HUES48 (cell line): Measurements from ENCODE around the gene TUFT1.
A peak's percentile ranks its signal among the peaks of the same experiment; 100 is the strongest.
"Not testable (repeated sequence)": the region's sequence is repeated elsewhere in the genome, so short reads cannot be mapped to it uniquely, and the experiment has no call there.

ENCODE experiments used
- H3K27ac ChIP-seq: one replicate; pipeline ENCODE4 v1.7.0; 2013; ENCODE audit warnings: low read depth, low read length, inconsistent platforms
- H3K27me3 ChIP-seq: 2 replicates; pipeline ENCODE4 v1.6.1; 2013; ENCODE audit warnings: mild to moderate bottlenecking, low read length; ENCODE audit not compliant: control insufficient read depth, insufficient read depth
- H3K36me3 ChIP-seq: 2 replicates; pipeline ENCODE4 v1.6.1; 2013; ENCODE audit warnings: low read length; ENCODE audit not compliant: control insufficient read depth, insufficient read depth
- H3K4me1 ChIP-seq: 2 replicates; pipeline ENCODE4 v1.6.1; 2013; ENCODE audit warnings: mild to moderate bottlenecking, low read length; ENCODE audit not compliant: control insufficient read depth, insufficient read depth
- H3K4me3 ChIP-seq: 2 replicates; pipeline ENCODE4 v1.5.1; 2013; ENCODE audit warnings: mild to moderate bottlenecking, low read depth, low read length
- H3K9ac ChIP-seq: 2 replicates; pipeline ENCODE4 v1.6.1; 2013; ENCODE audit warnings: mild to moderate bottlenecking, low read depth, low read length, moderate library complexity
- H3K9me3 ChIP-seq: 2 replicates; pipeline ENCODE4 v1.6.1; 2013; ENCODE audit warnings: low read length; ENCODE audit not compliant: control insufficient read depth, insufficient read depth

Gene TUFT1

DNA sequence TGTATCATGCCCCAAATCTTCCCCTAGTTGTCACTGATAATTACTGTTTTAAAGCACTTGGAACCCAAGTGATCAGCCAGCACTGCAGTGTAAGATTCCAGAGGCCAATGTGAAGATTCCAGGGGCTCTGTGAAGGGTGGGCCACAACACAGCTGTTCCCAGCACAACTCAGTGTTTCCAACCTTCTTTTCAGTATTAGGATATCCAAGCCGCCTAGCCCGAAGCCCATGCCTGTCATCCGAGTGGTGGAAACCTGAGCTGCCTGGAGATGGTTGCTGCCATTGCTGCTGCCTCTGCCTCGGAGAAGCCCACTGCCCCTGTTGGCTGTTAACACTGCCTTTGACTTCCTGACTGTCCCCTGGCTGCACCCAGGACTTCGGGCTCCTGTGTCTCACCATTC lies 41.3 kb downstream of the TUFT1 start:
- no peak overlapping the region for H3K9ac ChIP-seq
- peaks cover 6% of the 10 kb centered on the region for H3K4me1 ChIP-seq
- no peak overlapping the region for H3K4me3 ChIP-seq
- H3K9me3 ChIP-seq, result no peaks in the 10 kb centered on the region
- H3K27me3 ChIP-seq, result no peaks in the 10 kb centered on the region
- peaks cover 36% of the 10 kb centered on the region for H3K36me3 ChIP-seq
- no peak overlapping the region for H3K27ac ChIP-seq

DNA sequence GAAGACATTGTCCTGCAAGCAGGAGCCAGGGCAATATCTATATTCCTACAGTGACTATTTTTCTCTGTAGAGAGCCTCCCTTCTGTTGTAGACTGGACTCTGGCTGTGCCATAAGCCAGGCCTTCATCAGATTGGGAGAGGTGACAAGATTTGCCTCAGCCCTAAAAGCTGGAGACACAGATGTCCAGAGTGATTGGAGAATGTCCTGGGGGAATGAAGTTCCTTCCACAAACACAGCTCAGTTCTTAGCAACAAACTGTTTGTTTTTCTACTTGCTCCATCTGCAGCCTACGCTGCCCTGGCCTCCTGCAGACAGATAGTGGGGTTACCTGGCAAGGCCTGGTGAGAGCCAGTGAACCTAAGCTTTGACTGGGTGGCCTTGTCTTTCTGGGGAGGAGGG lies 41.8 kb downstream of the TUFT1 start:
- peaks cover 36% of the 10 kb centered on the region for H3K36me3 ChIP-seq
- H3K4me1 ChIP-seq, result peaks cover 5% of the 10 kb centered on the region
- H3K27me3 ChIP-seq, result no peaks in the 10 kb centered on the region
- no peaks in the 10 kb centered on the region for H3K9me3 ChIP-seq
- H3K9ac ChIP-seq, result no peak overlapping the region
- H3K27ac ChIP-seq, result no peak overlapping the region
- no peak overlapping the region for H3K4me3 ChIP-seq

DNA sequence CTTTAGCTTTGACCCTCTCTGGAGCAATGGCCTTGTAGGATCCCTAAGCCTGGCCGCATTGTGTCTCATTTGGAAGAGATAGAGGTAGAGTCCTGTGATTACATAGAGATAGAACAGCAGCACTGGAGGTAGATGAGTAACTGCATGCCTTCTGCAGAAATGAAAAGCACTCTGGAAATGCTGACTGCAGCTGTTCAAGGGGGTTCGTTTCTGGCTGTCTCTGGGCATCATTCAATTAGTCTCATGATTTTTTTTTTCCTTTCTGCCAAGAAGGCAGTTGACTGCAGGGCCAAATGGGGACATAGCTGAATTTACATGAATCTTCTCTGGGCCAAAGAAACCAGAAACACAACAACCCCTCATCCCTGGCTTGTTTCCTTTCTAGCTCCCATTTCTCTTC lies 43.7 kb downstream of the TUFT1 start:
- Histone ChIP-seq H3K27ac (no peak overlapping the region), H3K36me3 (peaks cover 33% of the 10 kb centered on the region)

DNA sequence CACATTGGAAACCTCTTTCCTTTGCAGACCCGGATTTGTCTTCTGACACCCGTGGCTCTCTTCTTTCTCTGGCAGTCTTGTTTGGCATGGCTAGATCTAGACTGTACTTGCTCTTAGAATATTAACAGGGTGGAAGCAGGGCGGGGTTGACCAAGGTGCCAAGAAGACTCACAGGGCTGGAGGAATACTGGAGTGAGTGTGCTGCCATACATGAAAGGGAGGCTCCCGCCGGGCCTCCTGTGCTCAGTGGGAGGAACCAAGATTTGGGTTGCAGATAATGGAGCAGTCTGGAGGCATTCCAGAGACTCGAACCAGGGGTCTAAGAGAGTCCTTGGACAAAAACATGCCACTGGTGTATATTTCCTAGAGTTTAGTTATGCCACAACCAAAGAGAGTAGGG lies 44.2 kb downstream of the TUFT1 start:
- H3K27ac ChIP-seq, result no peak overlapping the region
- H3K9me3 ChIP-seq, result no peaks in the 10 kb centered on the region
- H3K36me3 ChIP-seq, result peaks cover 29% of the 10 kb centered on the region
- no peaks in the 10 kb centered on the region for H3K27me3 ChIP-seq
- no peaks in the 10 kb centered on the region; the same call in 1 of the 2 replicates for H3K4me1 ChIP-seq
- H3K9ac ChIP-seq, result no peak overlapping the region
- no peak overlapping the region for H3K4me3 ChIP-seq

More for the DNA sequence above, 43.7 kb downstream of the TUFT1 start:
- Histone ChIP-seq H3K9me3 (no peaks in the 10 kb centered on the region), H3K9ac (no peak overlapping the region), H3K4me3 (no peak overlapping the region), H3K27me3 (no peaks in the 10 kb centered on the region), H3K4me1 (no peaks in the 10 kb centered on the region; the same call in 1 of the 2 replicates)

DNA sequence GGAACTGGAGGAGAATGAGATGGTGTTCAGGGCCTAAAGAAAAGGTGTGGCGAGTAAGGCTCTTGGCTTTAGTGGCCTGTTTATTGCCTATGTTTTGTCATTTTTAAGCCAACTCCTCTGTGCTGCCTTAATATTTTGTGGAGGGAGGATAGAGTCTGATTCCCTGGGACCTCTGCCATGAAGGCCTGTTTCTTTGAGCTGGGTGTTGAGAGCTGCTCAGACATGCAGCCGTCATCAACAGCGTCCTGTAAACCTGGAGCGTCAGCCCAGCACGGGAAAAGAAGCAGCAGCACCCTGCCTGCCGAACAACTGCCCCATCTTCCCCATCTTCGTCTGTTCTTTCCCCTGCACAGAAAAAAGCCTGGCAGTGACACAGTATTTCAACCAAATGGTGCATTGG lies 44.7 kb downstream of the TUFT1 start:
- Histone ChIP-seq H3K27ac (no peak overlapping the region), H3K27me3 (no peaks in the 10 kb centered on the region), H3K4me1 (no peaks in the 10 kb centered on the region; the same call in 1 of the 2 replicates)

DNA sequence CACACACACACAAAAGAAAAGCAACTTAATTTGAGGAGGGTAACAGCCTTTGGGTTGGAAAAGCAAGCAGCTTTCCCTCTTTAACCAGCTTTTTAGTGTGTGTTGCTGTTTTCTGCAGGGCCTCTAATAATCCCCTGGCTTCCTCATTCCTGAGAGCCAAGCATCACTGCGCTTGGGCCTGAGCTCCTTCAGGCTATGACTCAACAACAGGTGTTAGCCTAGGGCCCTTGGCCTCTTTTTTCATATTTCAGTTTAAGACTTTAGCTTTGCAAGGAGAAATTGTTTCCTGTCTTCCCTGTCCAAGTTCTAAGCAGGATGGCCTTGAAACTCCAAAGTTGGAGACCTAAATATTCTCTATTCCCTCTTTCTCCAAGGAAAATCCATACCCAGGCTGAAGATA lies 45.5 kb downstream of the TUFT1 start:
- H3K36me3 ChIP-seq, result peaks cover 18% of the 10 kb centered on the region
- no peaks in the 10 kb centered on the region for H3K27me3 ChIP-seq
- H3K9ac ChIP-seq, result no peak overlapping the region
- H3K4me3 ChIP-seq, result no peak overlapping the region
- H3K27ac ChIP-seq, result no peak overlapping the region
- H3K4me1 ChIP-seq, result no peaks in the 10 kb centered on the region; the same call in 1 of the 2 replicates
- H3K9me3 ChIP-seq, result no peaks in the 10 kb centered on the region

More for the DNA sequence above, 44.7 kb downstream of the TUFT1 start:
- Histone ChIP-seq H3K4me3 (no peak overlapping the region), H3K9me3 (no peaks in the 10 kb centered on the region), H3K36me3 (peaks cover 24% of the 10 kb centered on the region), H3K9ac (no peak overlapping the region)

DNA sequence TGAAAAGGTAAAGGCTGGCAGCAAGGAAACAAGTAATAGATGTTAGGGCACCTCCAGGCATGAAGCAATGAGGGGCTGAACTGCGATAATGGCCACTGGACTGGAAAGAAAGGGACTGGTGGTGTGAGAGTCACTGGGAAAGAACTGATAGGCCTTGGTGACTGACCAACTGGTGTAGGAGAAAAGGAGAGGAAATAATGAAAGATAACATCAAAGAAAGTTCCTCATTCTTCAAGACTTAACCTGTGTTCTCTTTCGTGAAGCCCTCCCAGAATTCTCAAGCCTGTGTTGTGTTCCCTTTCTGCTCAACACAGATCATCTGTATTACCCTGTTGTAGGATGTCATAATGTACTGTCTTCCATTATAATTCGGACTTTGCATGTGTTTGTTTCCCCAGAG lies 50.9 kb downstream of the TUFT1 start:
- H3K27me3 ChIP-seq, result peaks cover 6% of the 10 kb centered on the region; the same call in 1 of the 2 replicates
- H3K27ac ChIP-seq, result no peak overlapping the region
- no peak overlapping the region for H3K9ac ChIP-seq

DNA sequence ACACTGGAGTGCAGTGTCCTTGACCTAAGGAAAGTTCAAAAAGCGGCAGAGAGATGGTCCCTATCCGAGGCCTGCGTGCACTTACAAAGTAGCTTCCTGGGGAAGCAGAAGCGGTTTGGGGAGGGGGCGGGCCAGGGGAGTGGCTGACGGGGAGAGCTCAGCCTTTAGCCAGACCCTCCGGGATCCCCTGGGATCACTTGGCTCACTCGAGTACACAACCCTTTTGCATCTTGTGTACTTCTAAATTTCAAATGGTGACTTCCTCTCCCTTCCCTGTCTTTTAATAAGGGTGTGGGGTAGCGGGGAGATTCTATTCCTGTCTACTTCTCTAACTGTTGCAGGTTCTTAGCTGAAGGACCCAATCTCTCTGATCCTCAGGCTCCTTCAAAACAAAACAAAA lies 53.6 kb downstream of the TUFT1 start:
- peaks cover under 1% of the 10 kb centered on the region; the same call in 1 of the 2 replicates for H3K9me3 ChIP-seq
- peak overlapping the region; percentile 57 for H3K4me3 ChIP-seq
- peaks cover 6% of the 10 kb centered on the region; the same call in 1 of the 2 replicates for H3K27me3 ChIP-seq
- H3K4me1 ChIP-seq, result no peaks in the 10 kb centered on the region
- H3K27ac ChIP-seq, result no peak overlapping the region
- H3K9ac ChIP-seq, result no peak overlapping the region
- no peaks in the 10 kb centered on the region for H3K36me3 ChIP-seq

More for the DNA sequence above, 50.9 kb downstream of the TUFT1 start:
- Histone ChIP-seq H3K4me1 (no peaks in the 10 kb centered on the region; the same call in 1 of the 2 replicates), H3K36me3 (no peaks in the 10 kb centered on the region), H3K9me3 (no peaks in the 10 kb centered on the region; the same call in 1 of the 2 replicates), H3K4me3 (no peak overlapping the region)

DNA sequence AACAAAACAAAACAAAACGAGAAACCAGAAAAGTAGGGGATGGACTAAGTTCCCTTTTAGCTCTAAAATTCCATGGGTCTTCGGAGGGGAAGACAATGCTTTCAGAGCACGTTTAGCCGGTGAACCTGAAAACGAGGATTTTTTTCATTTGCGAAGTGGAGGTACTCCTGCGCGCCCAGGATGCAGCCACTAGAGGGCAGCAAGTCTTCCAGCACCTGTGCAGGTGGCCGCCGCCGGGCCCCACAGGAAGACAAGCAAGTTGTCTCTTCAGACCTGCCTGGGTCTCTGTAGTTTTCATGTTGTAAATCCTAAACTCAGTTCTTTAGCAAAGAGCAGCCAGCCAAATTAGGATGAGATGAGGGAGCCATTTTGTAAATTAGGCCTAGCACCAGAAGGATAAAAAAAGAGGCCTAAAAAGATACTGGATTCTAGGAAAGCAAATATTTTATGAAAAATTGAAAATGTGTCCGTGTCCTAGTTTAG lies 54.1 kb downstream of the TUFT1 start:
- Histone ChIP-seq H3K27me3 (peaks cover 6% of the 10 kb centered on the region; the same call in 1 of the 2 replicates), H3K9ac (no peak overlapping the region), H3K36me3 (no peaks in the 10 kb centered on the region), H3K4me3 (peak overlapping the region; percentile 57), H3K4me1 (no peaks in the 10 kb centered on the region), H3K9me3 (peaks cover 2% of the 10 kb centered on the region; the same call in 1 of the 2 replicates), H3K27ac (peak overlapping the region; percentile 53)

DNA sequence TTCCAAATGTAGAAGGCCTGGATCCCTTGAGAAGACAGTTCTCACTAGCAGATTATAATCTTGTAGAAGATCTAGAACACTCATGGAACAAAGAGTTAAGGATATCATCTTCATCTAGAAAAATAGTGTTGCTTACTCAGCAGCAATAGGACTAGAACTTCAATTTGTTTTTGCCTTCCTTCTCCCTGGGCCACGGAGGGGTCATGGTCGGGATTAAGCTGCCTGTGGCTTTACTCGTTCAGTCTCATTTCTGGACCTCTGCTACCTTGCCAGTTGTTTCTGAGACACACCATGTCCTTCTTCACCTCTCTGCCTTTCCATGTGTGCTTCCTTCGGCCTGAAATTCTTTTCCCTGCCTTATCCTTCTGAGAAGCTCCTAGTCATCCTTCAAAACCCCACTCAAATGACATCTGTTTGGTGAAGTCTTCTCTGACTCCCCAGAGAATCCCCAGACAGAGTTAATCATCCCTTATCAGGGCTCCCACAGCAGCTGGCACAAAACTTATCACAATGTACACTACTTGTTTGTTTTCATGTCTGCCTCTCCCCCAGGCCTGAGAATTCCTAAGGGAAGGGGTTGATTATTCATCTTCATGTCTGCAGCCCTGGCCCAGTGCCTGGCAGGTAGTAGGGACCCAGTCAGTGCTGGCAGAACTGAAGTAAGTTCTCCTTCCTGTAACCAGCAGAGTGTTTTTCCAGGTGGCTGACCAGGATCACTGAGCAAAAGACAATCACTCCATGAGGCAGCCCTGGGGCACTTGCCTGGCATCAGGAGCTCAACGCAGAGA lies 56.3 kb downstream of the TUFT1 start:
- no peaks in the 10 kb centered on the region for H3K36me3 ChIP-seq
- peaks cover 6% of the 10 kb centered on the region; the same call in 1 of the 2 replicates for H3K27me3 ChIP-seq
- H3K27ac ChIP-seq, result peak overlapping the region; percentile 4
- no peak overlapping the region for H3K4me3 ChIP-seq
- H3K4me1 ChIP-seq, result no peaks in the 10 kb centered on the region
- peaks cover 2% of the 10 kb centered on the region; the same call in 1 of the 2 replicates for H3K9me3 ChIP-seq
- H3K9ac ChIP-seq, result no peak overlapping the region

DNA sequence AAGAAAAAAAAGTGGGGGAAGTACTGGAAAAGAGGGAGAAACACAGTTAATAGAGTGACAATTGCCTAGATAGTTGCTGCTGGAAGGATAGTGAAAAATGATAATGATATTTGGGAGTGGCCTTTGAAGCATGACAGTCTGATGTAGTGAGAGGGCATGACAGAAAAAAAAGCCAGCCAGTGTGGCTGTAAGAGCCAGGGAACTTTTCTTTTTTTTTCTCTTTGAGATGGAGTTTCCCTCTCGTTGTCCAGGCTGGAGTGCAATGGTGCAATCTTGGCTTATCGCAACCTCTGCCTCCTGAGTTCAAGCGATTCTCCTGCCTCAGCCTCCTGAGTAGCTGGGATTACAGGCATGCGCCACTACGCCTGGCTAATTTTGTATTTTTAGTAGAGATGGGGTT lies 62.4 kb downstream of the TUFT1 start:
- not testable (repeated sequence) for H3K9me3 ChIP-seq, H3K27me3 ChIP-seq, H3K9ac ChIP-seq, H3K27ac ChIP-seq, H3K36me3 ChIP-seq, H3K4me1 ChIP-seq, H3K4me3 ChIP-seq
